D721Med (cell line): ENCODE results near the gene ST13.

Experiments used
- DNase-seq: peaks from one replicate; pipeline ENCODE4 v3.0.0; 2011; ENCODE audit warnings: low spot score; ENCODE audit not compliant: insufficient read length
- FAIRE-seq: peaks from 2 replicates; lab custom pipeline; 2011; peaks lifted over from hg19 to GRCh38; lab: Jason Lieb, UNC
- TF ChIP-seq, protein P1 (sequence below): IDR thresholded peaks from 2 replicates; pipeline ENCODE4 v1.5.1; 2012; ENCODE audit warnings: mild to moderate bottlenecking, control low read depth; ENCODE audit not compliant: insufficient read depth; ENCODE audit errors: missing control alignments

The ST13 gene

DNA sequence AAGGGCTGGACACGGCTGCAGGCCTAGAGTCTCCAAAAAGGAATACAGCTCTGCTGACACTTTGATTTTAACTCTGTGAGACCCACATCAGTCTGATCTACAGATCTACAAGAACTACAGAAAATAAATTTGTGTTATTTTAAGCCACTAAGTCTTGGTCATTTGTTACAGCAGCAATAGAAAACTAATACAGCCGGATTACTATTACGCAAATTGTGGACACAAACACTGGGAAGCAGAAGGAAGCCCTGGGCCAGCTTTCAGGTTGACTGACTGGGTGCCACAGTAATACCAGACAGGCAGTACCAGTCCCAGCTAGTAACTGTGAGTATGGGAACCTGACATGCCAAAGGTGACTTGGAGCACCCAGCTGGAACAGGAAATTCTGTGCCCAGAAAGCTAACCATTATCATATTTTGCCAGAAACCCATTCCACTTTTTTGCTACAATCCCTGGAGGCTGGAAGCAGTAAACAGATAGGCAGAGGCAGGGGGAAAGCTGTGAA, 50.7 kb downstream of the ST13 start:
- TF ChIP-seq, protein P1, sequence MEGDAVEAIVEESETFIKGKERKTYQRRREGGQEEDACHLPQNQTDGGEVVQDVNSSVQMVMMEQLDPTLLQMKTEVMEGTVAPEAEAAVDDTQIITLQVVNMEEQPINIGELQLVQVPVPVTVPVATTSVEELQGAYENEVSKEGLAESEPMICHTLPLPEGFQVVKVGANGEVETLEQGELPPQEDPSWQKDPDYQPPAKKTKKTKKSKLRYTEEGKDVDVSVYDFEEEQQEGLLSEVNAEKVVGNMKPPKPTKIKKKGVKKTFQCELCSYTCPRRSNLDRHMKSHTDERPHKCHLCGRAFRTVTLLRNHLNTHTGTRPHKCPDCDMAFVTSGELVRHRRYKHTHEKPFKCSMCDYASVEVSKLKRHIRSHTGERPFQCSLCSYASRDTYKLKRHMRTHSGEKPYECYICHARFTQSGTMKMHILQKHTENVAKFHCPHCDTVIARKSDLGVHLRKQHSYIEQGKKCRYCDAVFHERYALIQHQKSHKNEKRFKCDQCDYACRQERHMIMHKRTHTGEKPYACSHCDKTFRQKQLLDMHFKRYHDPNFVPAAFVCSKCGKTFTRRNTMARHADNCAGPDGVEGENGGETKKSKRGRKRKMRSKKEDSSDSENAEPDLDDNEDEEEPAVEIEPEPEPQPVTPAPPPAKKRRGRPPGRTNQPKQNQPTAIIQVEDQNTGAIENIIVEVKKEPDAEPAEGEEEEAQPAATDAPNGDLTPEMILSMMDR: no peak
- DNase-seq: no peak
- FAIRE-seq: no peak

DNA sequence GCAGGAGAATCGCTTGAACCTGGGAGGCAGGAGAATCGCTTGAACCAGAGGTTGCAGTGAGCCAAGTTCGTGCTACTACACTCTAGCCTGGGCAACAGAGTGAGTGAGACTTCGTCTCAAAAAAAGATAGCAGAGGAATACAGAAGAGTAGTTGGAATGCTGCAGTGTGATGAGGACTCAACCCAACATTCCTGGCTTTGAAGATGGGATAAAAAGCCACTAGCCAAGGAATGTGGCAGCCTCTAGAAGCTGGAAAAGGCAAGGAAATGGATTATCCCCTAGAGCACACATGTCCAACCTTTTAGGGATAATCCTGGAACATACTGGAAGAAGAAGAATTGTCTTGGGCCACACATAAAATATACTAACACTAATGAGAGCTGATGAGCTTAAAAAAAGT, 51.2 kb downstream of the ST13 start:
- TF ChIP-seq, protein P1: no peak
- no peak for FAIRE-seq
- no peak for DNase-seq

DNA sequence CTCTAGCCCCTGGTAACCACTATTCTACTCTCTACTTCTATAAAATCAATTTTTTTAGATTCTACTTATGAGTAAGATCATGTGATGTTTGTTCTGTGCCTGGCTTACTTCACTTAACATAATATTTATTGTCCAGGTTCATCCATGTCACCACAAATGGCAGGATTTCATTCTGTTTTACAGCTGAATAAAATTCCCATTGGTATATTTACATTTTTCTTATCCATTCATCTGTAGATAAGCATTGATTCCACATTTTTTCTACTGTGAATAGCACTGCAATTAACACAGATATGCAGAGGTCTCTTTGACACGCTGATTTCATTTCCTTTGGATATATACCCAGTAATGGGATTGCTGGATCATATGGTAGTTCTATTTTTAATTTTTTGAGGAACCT, 53.1 kb downstream of the ST13 start:
- FAIRE-seq: no peak

DNA sequence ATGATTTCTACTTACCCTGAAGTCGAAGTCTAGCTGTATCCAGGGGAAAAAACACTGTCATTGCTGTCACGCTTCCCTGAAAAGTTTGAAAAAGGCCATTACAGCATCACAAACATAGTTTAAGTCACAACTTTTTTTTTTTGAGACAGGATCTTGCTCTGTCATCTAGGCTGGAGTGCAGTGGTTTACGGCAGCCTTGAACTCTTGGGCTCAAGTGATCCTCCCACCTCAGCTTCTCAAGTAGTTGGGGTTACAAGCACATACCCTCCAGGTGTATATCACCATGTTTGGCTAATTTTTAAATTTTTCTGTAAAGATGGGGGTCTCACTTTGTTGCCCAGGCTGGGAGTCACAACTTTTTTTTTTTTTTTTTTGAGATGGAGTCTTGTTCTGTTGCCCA, 57.4 kb downstream of the ST13 start:
- FAIRE-seq: no peak
- TF ChIP-seq, protein P1: no peak

More for the DNA sequence above, 53.1 kb downstream of the ST13 start:
- no peak for DNase-seq
- TF ChIP-seq, protein P1: no peak

DNA sequence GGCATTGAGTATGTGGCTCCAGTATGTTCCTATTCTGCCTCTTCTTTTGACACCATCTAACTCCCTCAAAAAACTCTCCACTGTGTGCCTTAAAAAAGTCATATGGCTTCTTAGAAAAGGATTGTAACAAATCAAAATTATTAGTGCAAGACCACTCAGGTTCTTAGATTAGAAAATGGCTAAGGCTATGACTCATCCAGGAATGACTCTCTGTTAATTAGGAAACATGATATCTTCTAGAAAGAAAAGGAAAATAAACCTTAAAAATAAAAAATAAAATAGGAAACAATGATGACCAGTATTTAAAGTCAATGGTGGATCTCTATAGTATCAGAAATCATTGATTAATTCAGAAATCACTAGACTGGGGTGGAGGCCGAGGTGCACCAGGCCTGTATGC, 59.0 kb downstream of the ST13 start:
- no peak for FAIRE-seq
- DNase-seq: no peak
- TF ChIP-seq, protein P1: no peak

More for the DNA sequence above, 57.4 kb downstream of the ST13 start:
- DNase-seq: no peak

DNA sequence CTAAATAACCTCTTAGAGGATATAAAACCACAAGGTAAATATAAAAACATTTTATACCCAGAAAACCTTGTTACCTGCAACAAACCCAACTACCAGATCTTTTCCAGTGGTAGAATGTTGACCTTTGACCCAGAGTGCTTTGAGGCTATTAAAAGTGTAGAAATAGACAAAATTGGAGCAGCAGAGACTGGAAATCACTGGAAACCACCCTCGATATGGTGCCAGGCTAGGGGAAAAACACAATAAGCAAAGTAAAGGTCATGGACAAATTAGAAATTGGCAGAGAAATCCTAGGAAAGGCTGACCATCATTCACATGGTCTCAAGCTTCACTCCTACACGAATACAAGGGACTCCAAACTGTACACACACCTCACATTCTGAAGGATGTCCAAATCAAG, 64.0 kb downstream of the ST13 start:
- FAIRE-seq (no peak), DNase-seq (no peak)
- TF ChIP-seq, protein P1: no peak

DNA sequence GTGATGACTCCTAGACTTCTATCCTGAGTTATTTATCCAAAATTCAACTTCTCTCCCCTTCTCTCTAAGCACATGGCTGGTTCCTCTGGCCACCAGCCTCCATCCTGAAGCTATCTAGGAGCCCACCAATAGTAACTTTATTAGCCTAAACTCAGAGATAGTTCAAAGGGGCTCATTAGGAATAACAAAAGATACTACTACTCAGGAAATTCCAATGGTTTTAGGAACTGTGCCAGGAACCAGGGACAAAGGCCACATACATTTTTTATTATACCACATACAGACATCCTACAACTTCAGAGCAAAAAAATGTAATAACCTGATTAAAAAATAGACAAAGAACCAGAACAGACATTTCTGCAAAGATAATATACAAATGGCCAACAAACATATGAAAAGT, 65.2 kb downstream of the ST13 start:
- FAIRE-seq (no peak), DNase-seq (no peak)
- TF ChIP-seq, protein P1: no peak
